Measurements from ENCODE around the gene COCH. TPM values are rescaled to one million over a fixed set of nuclear protein-coding genes. Genes with fewer than 3 reads are reported as not detected.

The COCH gene
- total RNA-seq, 2 experiments from 2014 or later, result not detected

DNA sequence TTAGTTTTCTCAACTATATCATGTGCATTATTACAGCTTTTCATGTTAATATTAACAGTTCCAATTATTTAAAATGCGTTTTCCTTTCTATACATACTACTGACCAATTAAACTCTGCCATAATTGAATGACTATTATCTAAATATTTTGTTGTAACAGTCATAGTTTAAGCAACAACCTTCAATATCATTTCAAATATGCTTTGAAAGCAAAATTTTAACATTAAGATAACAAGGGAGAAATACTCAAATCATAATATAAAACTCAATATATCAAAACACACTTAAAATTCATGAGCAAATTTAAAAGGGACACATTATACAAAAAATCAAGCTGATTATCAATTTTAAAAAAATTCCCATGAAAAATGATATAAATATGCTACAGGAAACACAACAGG is 40.5 kb downstream of the COCH start:
- intact Hi-C loops (cut with DNase I, micrococcal nuclease), result no loop called here
- Histone ChIP-seq H3K27me3 (ENCODE audit: control insufficient read depth in 1 of 2, insufficient read depth in 2 of 2, low read length in 2 of 2) (no peaks in the 10 kb centered on the region), H3K27ac (ENCODE audit: low read depth in 1 of 2, low read length in 2 of 2) (no peak overlapping the region), H3K36me3 (ENCODE audit: insufficient read depth, low read length) (peaks cover 18% of the 10 kb centered on the region), H3K9me3 (ENCODE audit: control insufficient read depth in 1 of 2, insufficient read depth in 1 of 2, low read length in 2 of 2) (no peaks in the 10 kb centered on the region), H3K4me3 (ENCODE audit: low read length) (no peak overlapping the region), H3K4me1 (ENCODE audit: insufficient read depth, low read length) (no peaks in the 10 kb centered on the region)
- Mint-ChIP-seq H3K27me3 (no peaks in the 10 kb centered on the region), H3K27ac (no peak overlapping the region), H3K4me3 (no peak overlapping the region), H3K36me3 (ENCODE audit: low read depth) (peaks cover 29% of the 10 kb centered on the region), H3K9me3 (no peaks in the 10 kb centered on the region), H3K4me1 (ENCODE audit: low read depth) (no peaks in the 10 kb centered on the region)
- DNase-seq (no peak), ATAC-seq (ENCODE audit: poor library complexity) (no peak)
- CTCF ChIA-PET, result no interaction called here
- POLR2A ChIA-PET, result no interaction called here
- TF ChIP-seq, protein P1, sequence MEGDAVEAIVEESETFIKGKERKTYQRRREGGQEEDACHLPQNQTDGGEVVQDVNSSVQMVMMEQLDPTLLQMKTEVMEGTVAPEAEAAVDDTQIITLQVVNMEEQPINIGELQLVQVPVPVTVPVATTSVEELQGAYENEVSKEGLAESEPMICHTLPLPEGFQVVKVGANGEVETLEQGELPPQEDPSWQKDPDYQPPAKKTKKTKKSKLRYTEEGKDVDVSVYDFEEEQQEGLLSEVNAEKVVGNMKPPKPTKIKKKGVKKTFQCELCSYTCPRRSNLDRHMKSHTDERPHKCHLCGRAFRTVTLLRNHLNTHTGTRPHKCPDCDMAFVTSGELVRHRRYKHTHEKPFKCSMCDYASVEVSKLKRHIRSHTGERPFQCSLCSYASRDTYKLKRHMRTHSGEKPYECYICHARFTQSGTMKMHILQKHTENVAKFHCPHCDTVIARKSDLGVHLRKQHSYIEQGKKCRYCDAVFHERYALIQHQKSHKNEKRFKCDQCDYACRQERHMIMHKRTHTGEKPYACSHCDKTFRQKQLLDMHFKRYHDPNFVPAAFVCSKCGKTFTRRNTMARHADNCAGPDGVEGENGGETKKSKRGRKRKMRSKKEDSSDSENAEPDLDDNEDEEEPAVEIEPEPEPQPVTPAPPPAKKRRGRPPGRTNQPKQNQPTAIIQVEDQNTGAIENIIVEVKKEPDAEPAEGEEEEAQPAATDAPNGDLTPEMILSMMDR (IDR thresholded peaks at IDR 0.05), result no peak

DNA sequence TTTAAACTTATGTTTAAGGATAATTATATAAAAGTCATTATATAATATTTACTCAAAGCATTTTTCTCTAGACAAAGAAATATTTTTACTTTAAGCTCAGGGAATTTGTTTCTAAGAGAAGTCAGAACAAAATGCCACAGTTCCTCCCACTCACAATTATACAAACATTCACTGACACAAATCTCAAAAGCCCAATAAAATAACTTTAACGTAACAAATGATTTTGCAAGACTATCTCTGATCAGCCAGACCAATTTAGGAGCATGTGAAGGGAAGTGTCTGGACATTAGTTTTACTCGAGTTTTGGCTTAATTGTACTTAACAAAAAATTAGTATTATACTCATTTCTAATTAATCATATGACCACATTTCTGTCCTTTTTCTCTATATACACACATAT is 41.2 kb downstream of the COCH start:
- H3K27ac Mint-ChIP-seq, result no peak overlapping the region
- intact Hi-C loops (cut with DNase I, micrococcal nuclease), result no loop called here
- peaks cover 13% of the 10 kb centered on the region for H3K36me3 ChIP-seq (ENCODE audit: insufficient read depth, low read length)
- ChIA-PET POLR2A (no interaction called here), CTCF (interaction anchor here (1.4 kb wide), 1 partner anchor 8 kb away, joined by 3 read pairs; no protein-coding TSS in a partner anchor)
- H3K9me3 ChIP-seq (ENCODE audit: control insufficient read depth in 1 of 2, insufficient read depth in 1 of 2, low read length in 2 of 2), result no peaks in the 10 kb centered on the region
- DNase-seq (no peak), ATAC-seq (ENCODE audit: poor library complexity) (no peak)
- no peak overlapping the region for H3K4me3 ChIP-seq (ENCODE audit: low read length)
- TF ChIP-seq, protein P1 (IDR thresholded peaks at IDR 0.05), result no peak
- H3K4me1 ChIP-seq (ENCODE audit: insufficient read depth, low read length), result no peaks in the 10 kb centered on the region
- no peaks in the 10 kb centered on the region for H3K9me3 Mint-ChIP-seq
- H3K36me3 Mint-ChIP-seq (ENCODE audit: low read depth), result peaks cover 37% of the 10 kb centered on the region
- no peaks in the 10 kb centered on the region for H3K4me1 Mint-ChIP-seq (ENCODE audit: low read depth)
- H3K4me3 Mint-ChIP-seq, result no peak overlapping the region
- no peak overlapping the region for H3K27ac ChIP-seq (ENCODE audit: low read depth in 1 of 2, low read length in 2 of 2)
- no peaks in the 10 kb centered on the region for H3K27me3 ChIP-seq (ENCODE audit: control insufficient read depth in 1 of 2, insufficient read depth in 2 of 2, low read length in 2 of 2)
- H3K27me3 Mint-ChIP-seq, result no peaks in the 10 kb centered on the region

DNA sequence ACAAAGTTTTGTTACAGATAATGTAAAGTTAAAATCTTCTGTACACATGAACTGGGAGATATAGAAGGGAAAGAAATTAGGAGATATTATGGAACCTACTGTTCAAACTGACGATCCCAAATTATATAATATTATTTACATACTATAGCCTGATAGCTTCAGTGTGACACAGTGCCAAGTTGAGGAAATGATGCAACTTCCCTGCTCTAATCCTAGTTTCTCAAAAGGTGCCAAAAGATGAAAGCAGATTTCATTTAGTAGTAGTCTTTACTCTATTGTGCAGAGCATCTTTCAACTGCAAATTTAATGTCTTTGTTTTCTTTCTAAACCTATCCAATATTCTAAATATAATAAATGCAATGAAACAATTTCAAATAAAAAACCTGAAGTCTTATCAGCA is 46.9 kb downstream of the COCH start:
- ChIA-PET POLR2A (no interaction called here), CTCF (no interaction called here)
- H3K4me3 Mint-ChIP-seq, result no peak overlapping the region
- Histone ChIP-seq H3K9me3 (ENCODE audit: control insufficient read depth in 1 of 2, insufficient read depth in 1 of 2, low read length in 2 of 2) (no peaks in the 10 kb centered on the region), H3K27me3 (ENCODE audit: control insufficient read depth in 1 of 2, insufficient read depth in 2 of 2, low read length in 2 of 2) (no peaks in the 10 kb centered on the region), H3K4me3 (ENCODE audit: low read length) (no peak overlapping the region), H3K36me3 (ENCODE audit: insufficient read depth, low read length) (peaks cover 10% of the 10 kb centered on the region), H3K27ac (ENCODE audit: low read depth in 1 of 2, low read length in 2 of 2) (no peak overlapping the region), H3K4me1 (ENCODE audit: insufficient read depth, low read length) (no peaks in the 10 kb centered on the region)
- no peak overlapping the region for H3K27ac Mint-ChIP-seq
- DNase-seq (no peak), ATAC-seq (ENCODE audit: poor library complexity) (no peak)
- H3K27me3 Mint-ChIP-seq, result no peaks in the 10 kb centered on the region
- intact Hi-C loops (cut with DNase I, micrococcal nuclease), result no loop called here
- TF ChIP-seq, protein P1 (IDR thresholded peaks at IDR 0.05), result no peak
- no peaks in the 10 kb centered on the region for H3K9me3 Mint-ChIP-seq
- H3K4me1 Mint-ChIP-seq (ENCODE audit: low read depth), result no peaks in the 10 kb centered on the region
- H3K36me3 Mint-ChIP-seq (ENCODE audit: low read depth), result peaks cover 45% of the 10 kb centered on the region
